Esophagus squamous epithelium (tissue), 4 donors: ENCODE measurements around the gene CREBL2.

ENCODE experiments used
- CTCF ChIP-seq, 6 experiments: fragments of 450-650 bp in 4 of 6; fragments of 200-600 bp in 2 of 6; sonication (generic) in 2 of 6; IDR thresholded peaks; one replicate each; pipeline ENCODE4 v1.5.1; 2016 to 2019; ENCODE audit warnings: antibody characterized with exemption in 6 of 6, mild to moderate bottlenecking in 4 of 6, moderate library complexity in 4 of 6
- POLR2A ChIP-seq, 4 donors: fragments of 450-650 bp; IDR thresholded peaks; one replicate each; pipeline ENCODE4 v1.6.1; 2017; ENCODE audit warnings: antibody characterized with exemption in 4 of 4, mild to moderate bottlenecking in 4 of 4, moderate library complexity in 3 of 4

- TF ChIP-seq CTCF (IDR thresholded peaks at IDR 0.05) (no peak), POLR2A (IDR thresholded peaks at IDR 0.05) (no peak)
Measured at GRCh38 chr12:12612358-12612757, 682 bp downstream of the CREBL2 start.
